Activated naive CD8-positive, alpha-beta T cell treated with anti-CD3 and anti-CD28 coated beads for 36 hours (primary cell): Measurements from ENCODE around the gene SWAP70. TPM values are rescaled to one million over a fixed set of nuclear protein-coding genes. Genes with fewer than 3 reads are reported as not detected.
"Not testable (repeated sequence)": the region's sequence is repeated elsewhere in the genome, so short reads cannot be mapped to it uniquely, and the experiment has no call there.

Experiments
- DNase-seq: peaks from one replicate; pipeline ENCODE4 v3.0.0; 2021
- H3K27ac Mint-ChIP-seq: one replicate; pipeline ENCODE4 v1.8.0; 2022; ENCODE audit warnings: mild to moderate bottlenecking, moderate library complexity, mixed read lengths
- H3K27me3 Mint-ChIP-seq: one replicate; pipeline ENCODE4 v1.8.0; 2022; ENCODE audit warnings: mild to moderate bottlenecking, mixed read lengths
- H3K36me3 Mint-ChIP-seq: one replicate; pipeline ENCODE4 v1.8.0; 2021; ENCODE audit warnings: mild to moderate bottlenecking, mixed read lengths
- H3K4me1 Mint-ChIP-seq: one replicate; pipeline ENCODE4 v1.8.0; 2021; ENCODE audit warnings: mixed read lengths
- H3K4me3 Mint-ChIP-seq: one replicate; pipeline ENCODE4 v1.8.0; 2022; ENCODE audit warnings: mild to moderate bottlenecking, moderate library complexity, mixed read lengths
- H3K9me3 Mint-ChIP-seq: one replicate; pipeline ENCODE4 v1.8.0; 2022; ENCODE audit warnings: mixed read lengths
- total RNA-seq, 2 experiments: library from RNA; stranded (reverse); gene quantifications; one replicate each; pipeline ENCODE4 v1.2.3, GENCODE V29; 2021

The SWAP70 gene
- total RNA-seq, 2 experiments from 2014 or later: 10.0 to 10.9 TPM

DNA sequence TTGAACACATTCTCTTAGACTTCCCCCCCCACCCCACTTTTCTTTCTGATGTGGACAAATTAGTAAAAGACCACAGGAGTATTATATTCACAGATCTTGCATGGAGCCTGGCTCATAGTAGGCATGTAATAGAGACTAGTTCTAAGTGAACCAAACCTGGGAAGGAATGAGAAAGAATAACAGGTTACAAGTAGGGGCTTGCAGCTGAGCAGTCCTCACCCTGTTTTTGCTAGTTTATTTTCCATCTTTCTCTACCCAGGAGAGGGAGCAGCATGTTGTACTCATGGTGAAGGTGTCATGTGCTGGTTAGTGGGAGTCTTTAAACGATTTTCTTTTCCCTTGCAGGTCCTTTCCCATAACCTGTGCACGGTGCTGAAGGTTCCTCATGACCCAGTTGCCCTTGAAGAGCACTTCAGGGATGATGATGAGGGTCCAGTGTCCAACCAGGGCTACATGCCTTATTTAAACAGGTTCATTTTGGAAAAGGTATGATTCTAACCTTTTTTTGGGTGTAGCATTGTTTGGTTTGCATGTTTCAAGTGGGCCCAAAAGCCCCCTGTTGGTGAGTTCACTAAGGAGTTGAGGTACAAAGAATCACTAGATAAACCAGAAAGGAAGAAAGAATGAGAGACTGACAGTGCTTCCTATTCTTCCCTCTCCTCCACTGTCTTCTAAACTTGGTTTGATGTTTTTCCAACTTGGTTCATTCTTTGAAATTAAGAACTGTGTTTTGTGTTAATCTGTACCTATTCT is 30.1 kb downstream of the SWAP70 start:
- H3K27ac Mint-ChIP-seq: no peak overlapping the region
- DNase-seq: no peak
- H3K4me3 Mint-ChIP-seq: no peak overlapping the region
- peaks cover 14% of the 10 kb centered on the region for H3K36me3 Mint-ChIP-seq
- H3K9me3 Mint-ChIP-seq: peaks cover 2% of the 10 kb centered on the region
- peaks cover 2% of the 10 kb centered on the region for H3K4me1 Mint-ChIP-seq
- no peaks in the 10 kb centered on the region for H3K27me3 Mint-ChIP-seq

DNA sequence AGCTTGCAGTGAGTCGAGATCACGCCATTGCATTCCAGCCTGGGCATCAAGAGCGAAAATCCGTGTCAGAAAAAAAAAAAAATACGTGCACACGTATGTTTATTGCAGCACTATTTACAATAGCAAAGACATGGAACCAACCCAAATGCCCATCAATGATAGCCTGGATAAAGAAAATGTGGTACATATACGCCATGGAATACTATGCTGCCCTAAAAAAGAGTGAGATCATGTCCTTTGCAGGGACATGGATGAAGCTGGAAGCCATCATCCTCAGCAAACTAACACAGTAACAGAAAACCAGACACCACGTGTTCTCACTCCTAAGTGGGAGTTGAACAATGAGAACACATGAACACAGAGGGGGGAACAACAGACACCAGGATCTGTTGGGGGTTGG is 31.4 kb downstream of the SWAP70 start:
- not testable (repeated sequence) for H3K4me1 Mint-ChIP-seq, H3K9me3 Mint-ChIP-seq, H3K4me3 Mint-ChIP-seq, H3K27me3 Mint-ChIP-seq, H3K27ac Mint-ChIP-seq, DNase-seq
- H3K36me3 Mint-ChIP-seq: peaks cover 14% of the 10 kb centered on the region

DNA sequence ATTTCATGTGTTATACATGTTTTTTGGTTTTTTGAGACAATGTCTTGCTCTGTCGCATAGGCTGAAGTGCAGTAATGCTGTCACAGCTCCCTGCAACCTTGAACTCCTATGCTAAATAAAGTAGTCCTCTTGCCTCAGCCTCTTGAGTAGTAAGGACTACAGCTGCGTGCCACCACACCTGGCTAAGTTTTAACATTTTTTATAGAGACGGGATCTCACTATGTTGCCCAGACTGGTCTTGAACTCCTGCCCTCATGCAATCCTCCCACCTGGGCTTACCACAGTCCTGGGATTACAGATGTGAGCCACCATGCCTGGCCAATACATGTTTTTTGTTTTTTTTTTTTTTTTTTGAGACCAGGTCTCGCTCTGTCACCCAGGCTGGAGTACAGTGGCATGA is 33.9 kb downstream of the SWAP70 start:
- H3K36me3 Mint-ChIP-seq: peaks cover 14% of the 10 kb centered on the region
- peaks cover 10% of the 10 kb centered on the region for H3K4me1 Mint-ChIP-seq

DNA sequence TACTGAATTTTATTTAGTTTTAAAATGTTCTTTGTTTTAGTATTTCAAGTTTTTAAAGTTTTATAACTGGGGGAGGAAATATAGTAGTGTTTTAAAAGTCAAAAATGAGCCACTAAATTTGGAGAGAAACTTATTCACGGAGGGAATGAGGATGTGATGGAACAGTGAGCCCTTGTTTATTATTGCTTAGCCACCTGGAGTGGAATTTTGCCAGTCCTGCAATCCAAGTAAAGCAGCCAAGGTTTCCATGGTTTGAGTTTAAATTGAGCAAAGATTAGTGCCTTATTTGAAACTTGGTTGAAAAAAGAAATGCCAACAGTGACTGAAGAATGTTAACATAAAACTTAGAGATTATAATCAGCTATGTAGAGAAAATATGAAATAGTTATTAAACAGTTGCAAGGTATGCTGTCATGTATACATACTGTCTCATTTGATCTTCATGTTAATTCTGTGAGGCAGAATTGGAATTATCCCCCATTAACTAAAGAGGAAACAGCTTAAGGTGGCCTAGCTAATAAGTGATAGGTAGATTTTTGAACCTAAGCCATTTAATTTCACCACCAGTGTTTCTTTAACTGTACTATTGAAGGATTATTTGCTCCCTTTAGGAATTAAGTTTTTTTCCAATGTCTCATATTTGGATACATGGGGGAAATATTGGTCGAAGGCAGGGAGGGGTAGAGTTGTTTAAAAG is 36.4 kb downstream of the SWAP70 start:
- H3K36me3 Mint-ChIP-seq: peaks cover 5% of the 10 kb centered on the region
- no peak for DNase-seq
- no peaks in the 10 kb centered on the region for H3K27me3 Mint-ChIP-seq
- H3K27ac Mint-ChIP-seq: no peak overlapping the region
- H3K4me1 Mint-ChIP-seq: peaks cover 18% of the 10 kb centered on the region
- peaks cover 1% of the 10 kb centered on the region for H3K9me3 Mint-ChIP-seq
- no peak overlapping the region for H3K4me3 Mint-ChIP-seq

More for the DNA sequence above, 33.9 kb downstream of the SWAP70 start:
- Mint-ChIP-seq H3K27me3 (no peaks in the 10 kb centered on the region), H3K4me3 (no peak overlapping the region), H3K9me3 (peaks cover 2% of the 10 kb centered on the region), H3K27ac (no peak overlapping the region)
- DNase-seq: no peak

DNA sequence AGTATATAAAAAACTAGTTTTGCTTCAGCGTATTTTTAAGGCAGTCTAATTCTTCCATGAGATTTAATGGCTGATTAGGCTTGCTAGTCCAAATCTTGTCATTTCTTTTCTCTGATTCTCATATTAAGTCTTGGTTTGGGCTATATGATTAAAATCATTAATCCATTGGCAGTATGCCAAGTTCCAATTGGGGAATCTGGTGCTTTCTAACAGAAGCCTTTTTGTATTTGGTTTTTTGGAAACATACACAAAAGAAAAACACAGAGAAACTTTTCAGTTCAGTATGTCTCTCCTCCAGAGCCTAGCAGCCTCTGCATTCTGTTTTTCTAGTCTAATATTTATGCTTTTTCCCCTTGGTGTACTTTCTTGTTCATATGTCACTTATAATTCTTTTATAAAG is 37.9 kb downstream of the SWAP70 start:
- no peaks in the 10 kb centered on the region for H3K36me3 Mint-ChIP-seq
- no peak for DNase-seq
- no peaks in the 10 kb centered on the region for H3K9me3 Mint-ChIP-seq
- H3K4me3 Mint-ChIP-seq: no peak overlapping the region
- H3K27ac Mint-ChIP-seq: no peak overlapping the region
- H3K4me1 Mint-ChIP-seq: peaks cover 18% of the 10 kb centered on the region
- H3K27me3 Mint-ChIP-seq: no peaks in the 10 kb centered on the region

DNA sequence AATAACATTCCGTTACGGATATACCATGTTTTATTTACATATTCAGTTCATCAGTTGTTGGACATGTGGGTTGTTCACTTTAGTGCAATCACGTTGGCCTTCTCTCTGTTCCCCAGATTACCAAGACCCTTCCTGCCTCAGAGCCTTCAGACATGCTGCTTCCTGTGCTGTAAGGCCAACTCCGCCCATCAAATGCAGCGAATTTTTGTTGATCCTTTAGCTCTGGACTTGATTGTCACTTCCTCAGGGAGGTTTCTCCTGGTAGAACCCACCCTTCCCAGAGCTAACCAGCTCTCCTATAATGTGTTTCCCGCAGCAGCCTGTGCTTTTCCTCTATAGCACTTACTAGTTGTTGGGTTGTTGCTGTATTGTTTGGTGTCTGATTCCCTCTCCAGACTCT is 39.4 kb downstream of the SWAP70 start:
- Mint-ChIP-seq H3K27me3 (no peaks in the 10 kb centered on the region), H3K4me3 (no peak overlapping the region), H3K27ac (no peak overlapping the region), H3K36me3 (no peaks in the 10 kb centered on the region), H3K4me1 (peaks cover 18% of the 10 kb centered on the region), H3K9me3 (no peaks in the 10 kb centered on the region)
- DNase-seq: no peak

DNA sequence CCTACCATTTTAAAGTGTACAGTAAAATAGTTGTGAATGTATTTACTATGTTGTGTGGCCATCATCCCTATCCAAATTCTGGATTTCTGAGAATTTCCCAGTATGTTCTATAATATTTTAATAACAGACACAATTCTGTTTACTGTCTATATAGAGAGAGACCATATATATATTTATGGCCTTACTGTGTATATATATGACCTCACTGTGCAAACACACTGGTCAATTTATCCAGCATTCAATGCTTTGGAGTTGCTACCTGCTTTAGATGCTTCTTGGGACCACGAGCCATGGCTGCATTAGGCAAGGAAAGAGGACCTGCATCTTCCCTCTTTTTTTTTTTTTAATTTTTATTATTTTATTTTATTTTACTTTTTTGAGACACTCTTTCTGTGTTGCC is 40.2 kb downstream of the SWAP70 start:
- DNase-seq: no peak
- H3K9me3 Mint-ChIP-seq: no peaks in the 10 kb centered on the region
- H3K4me1 Mint-ChIP-seq: peaks cover 18% of the 10 kb centered on the region
- no peaks in the 10 kb centered on the region for H3K36me3 Mint-ChIP-seq
- H3K27me3 Mint-ChIP-seq: no peaks in the 10 kb centered on the region
- H3K4me3 Mint-ChIP-seq: no peak overlapping the region
- no peak overlapping the region for H3K27ac Mint-ChIP-seq

DNA sequence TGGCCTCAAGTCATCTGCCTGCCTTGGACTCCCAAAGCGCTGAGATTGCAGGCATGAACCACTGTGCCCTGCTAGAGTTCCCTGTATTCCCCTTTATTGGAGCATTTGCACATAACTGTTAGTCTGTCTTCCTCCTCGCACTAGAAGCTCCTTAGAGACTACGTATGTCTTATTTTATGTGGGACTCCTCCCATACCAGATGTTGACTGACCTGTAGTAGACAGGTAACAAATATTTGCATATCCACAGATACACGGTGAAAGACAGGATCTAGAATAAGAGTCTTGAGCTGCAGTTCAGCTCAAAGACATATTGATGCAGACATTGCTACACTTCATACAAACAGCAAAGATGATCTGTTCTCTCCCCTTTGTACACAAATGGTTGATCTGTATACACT is 40.7 kb downstream of the SWAP70 start:
- Mint-ChIP-seq H3K9me3 (no peaks in the 10 kb centered on the region), H3K36me3 (no peaks in the 10 kb centered on the region), H3K27ac (no peak overlapping the region), H3K27me3 (no peaks in the 10 kb centered on the region), H3K4me1 (peaks cover 18% of the 10 kb centered on the region), H3K4me3 (no peak overlapping the region)
- no peak for DNase-seq

DNA sequence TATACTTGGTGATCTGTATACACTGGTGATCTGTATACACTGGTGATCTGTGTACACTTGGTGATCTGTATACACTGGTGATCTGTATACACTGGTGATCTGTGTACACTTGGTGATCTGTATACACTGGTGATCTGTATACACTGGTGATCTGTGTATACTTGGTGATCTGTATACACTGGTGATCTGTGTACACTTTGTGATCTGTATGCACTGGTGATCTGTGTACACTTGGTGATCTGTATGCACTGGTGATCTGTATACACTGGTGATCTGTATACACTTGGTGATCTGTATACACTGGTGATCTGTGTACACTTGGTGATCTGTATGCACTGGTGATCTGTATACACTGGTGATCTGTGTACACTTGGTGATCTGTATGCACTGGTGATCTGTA is 41.5 kb downstream of the SWAP70 start:
- peaks cover 18% of the 10 kb centered on the region for H3K4me1 Mint-ChIP-seq
- H3K4me3 Mint-ChIP-seq, DNase-seq, H3K27me3 Mint-ChIP-seq, H3K36me3 Mint-ChIP-seq, H3K9me3 Mint-ChIP-seq, H3K27ac Mint-ChIP-seq: not testable (repeated sequence)

DNA sequence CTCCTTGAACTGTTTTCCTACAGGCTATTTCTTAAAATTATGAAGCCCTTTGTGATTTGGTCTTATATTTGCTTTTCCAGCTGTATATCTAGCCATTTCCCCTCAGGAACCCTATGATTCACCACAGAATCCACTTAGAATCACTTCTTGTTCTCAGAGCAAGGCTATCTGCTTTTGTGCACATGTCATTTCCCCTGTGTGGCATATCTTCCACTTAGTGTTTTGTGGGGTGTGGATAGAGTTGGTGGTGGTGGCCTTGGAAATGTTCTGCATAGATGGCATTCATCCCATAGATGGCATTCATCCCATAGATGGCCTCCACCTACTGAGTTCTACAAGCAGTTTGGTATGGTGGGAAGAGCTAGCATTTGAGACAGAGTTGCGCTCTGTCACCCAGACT is 44.7 kb downstream of the SWAP70 start:
- Mint-ChIP-seq H3K27me3 (no peaks in the 10 kb centered on the region), H3K4me1 (peaks cover 2% of the 10 kb centered on the region), H3K36me3 (no peaks in the 10 kb centered on the region), H3K4me3 (no peak overlapping the region), H3K9me3 (no peaks in the 10 kb centered on the region), H3K27ac (no peak overlapping the region)
- DNase-seq: no peak

DNA sequence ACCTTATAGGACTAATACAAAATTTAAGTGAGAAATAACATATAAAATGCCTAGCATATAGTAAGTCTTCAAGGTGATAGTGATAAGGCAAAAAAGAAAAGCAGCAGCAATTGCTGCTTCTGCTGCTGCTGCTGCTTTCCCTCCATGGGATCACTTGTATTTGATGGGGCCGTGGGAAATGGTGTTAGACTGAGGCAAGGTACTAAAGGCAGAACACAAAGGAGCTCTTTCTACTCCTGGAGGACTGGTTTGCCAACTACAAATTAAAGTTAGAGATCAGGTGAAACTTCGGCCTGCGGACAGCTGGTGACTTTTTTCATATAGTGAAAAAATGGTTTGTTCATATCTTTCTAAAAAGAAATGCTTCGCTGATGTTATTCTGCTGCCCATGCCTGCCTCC is 46.3 kb downstream of the SWAP70 start:
- no peak overlapping the region for H3K27ac Mint-ChIP-seq
- H3K4me1 Mint-ChIP-seq: no peaks in the 10 kb centered on the region
- peaks cover 3% of the 10 kb centered on the region for H3K36me3 Mint-ChIP-seq

DNA sequence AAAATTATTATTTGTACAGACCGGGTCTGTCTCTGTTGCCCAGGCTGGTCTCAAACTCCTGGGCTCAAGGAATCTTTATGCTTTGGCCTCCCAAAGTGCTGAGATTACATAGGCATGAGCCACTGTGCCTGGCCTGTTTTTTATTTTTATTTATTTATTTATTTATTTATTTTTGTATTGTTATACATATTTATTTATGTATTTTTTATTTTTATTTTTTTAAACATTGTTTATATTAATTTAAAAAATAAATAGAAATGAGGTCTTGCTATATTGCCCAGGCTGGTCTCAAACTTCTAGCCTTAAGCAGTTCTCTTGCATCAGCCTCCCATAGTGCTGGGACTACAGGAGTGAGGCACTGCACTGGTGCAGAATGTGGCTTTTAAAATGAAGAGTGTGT is 47.0 kb downstream of the SWAP70 start:
- Mint-ChIP-seq H3K27ac (no peak overlapping the region), H3K27me3 (no peaks in the 10 kb centered on the region), H3K9me3 (peaks cover 2% of the 10 kb centered on the region), H3K4me3 (no peak overlapping the region), H3K4me1 (no peaks in the 10 kb centered on the region), H3K36me3 (peaks cover 8% of the 10 kb centered on the region)
- no peak for DNase-seq

More for the DNA sequence above, 46.3 kb downstream of the SWAP70 start:
- Mint-ChIP-seq H3K9me3 (peaks cover 2% of the 10 kb centered on the region), H3K4me3 (no peak overlapping the region), H3K27me3 (no peaks in the 10 kb centered on the region)
- no peak for DNase-seq

DNA sequence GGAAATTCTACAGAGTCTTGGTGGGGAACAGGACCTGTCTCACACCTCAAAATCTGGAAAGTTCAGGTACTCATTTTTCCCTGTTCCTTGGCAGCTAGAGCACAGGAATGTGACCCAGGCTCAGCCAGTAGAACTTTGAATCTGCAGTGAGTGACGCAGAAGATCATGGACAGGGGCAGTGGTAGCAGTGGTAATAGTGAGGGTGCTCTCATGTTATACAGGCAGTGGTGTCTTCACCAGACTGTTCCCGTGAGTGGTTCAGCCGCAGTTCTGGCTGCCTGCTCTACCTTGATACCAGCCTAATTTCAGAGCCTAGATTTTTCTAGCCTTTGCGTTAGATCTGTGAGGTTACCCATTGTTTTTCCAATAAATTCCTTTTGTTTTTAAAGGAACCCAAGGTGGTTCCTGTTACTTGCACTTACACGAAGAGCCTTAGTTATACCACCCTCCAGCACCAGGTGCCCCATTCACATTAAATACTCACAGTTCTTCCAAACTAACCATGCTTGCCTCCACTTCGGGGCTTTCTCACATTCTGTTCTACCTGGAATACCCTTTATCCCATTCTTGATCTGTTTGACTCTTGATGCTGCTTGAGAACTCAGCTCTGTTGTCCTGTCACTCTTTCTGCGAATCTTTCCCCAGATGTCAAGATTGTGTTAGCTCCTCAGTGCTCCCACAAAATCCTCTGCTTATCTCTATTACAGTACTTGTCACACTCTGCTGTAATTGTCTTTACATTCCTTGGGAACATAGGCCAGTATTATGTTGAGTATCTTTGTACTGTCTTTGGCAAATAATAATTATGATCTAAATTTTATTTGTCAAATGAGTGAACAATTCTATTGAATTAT is 47.8 kb downstream of the SWAP70 start:
- Mint-ChIP-seq H3K27ac (no peak overlapping the region), H3K27me3 (no peaks in the 10 kb centered on the region), H3K4me3 (no peak overlapping the region), H3K9me3 (peaks cover 5% of the 10 kb centered on the region), H3K36me3 (peaks cover 15% of the 10 kb centered on the region), H3K4me1 (peaks cover 5% of the 10 kb centered on the region)
- no peak for DNase-seq

DNA sequence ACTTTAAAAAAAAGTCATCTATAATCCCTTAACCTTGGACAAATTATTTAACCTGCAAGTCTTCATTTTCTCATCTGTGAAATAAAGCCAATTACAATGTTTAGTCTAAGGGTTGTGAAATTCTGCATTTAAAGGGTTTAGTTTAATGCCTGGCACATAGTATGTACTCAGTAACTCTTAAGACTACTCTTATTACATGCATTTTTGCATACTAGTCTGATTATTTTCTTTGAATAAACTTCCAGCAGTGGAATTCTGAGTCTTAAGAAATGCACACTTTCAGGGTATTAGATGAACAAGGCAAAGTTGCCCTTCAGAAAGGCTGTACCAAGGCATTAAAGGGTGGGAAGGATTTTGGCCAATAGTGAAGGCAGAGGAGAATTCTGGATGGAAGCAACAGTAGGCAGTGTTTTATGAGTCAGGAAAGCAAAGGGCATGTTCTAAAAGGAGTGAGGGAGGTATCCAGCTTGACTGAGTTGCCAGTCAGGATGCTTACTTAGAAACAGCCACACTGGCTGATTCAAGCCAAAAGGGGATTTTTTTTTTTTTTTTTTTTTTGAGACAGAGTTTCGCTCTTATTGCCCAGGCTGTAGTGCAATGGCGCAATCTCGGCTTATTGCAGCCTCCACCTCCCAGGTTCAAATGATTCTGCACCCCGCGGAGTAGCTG is 50.5 kb downstream of the SWAP70 start:
- no peak for DNase-seq
- Mint-ChIP-seq H3K9me3 (peaks cover 5% of the 10 kb centered on the region), H3K27me3 (no peaks in the 10 kb centered on the region), H3K27ac (no peak overlapping the region), H3K36me3 (peaks cover 18% of the 10 kb centered on the region), H3K4me1 (peaks cover 12% of the 10 kb centered on the region), H3K4me3 (no peak overlapping the region)
